Fibroblast of skin of right biceps (primary cell): ENCODE data around the gene S100A14.
"Not testable (repeated sequence)": the region's sequence is repeated elsewhere in the genome, so short reads cannot be mapped to it uniquely, and the experiment has no call there.

Experiments
- DNase-seq: peaks from one replicate; pipeline ENCODE4 v3.0.0-alpha.2; 2013

S100A14 gene

GRCh38 chr1:153616144-153616916 lies at the start of gene S100A14:
TSS of gene S100A14 (minus strand) at chr1:153616325. CDS start at chr1:153615858, 467 bp downstream.
- no peak for DNase-seq

- DNase-seq, result peak; percentile 42
Observed at GRCh38 chr1:153663211-153663610, 47.1 kb upstream of the S100A14 start.

- no peak for DNase-seq
Observed at GRCh38 chr1:153662269-153662668, 46.1 kb upstream of the S100A14 start.

- peak; percentile 38 for DNase-seq
Observed at GRCh38 chr1:153661111-153661708, 45.1 kb upstream of the S100A14 start.

- no peak for DNase-seq
Observed at GRCh38 chr1:153659656-153660055, 43.5 kb upstream of the S100A14 start.

- no peak for DNase-seq
Observed at GRCh38 chr1:153659175-153659534, 43.0 kb upstream of the S100A14 start.

- DNase-seq, result peak; percentile 89
Observed at GRCh38 chr1:153658400-153659174, 42.5 kb upstream of the S100A14 start, which contains the start of gene SNAPIN. TSS of gene SNAPIN (plus strand) at chr1:153658703. CDS start at chr1:153658744, 41 bp downstream.

GRCh38 chr1:153655333-153655732 lies 39.2 kb upstream of the S100A14 start:
- DNase-seq, result no peak

- peak; percentile 57 for DNase-seq
Observed at GRCh38 chr1:153652805-153653500, 36.8 kb upstream of the S100A14 start.

- no peak for DNase-seq
Observed at GRCh38 chr1:153651771-153652170, 35.6 kb upstream of the S100A14 start.

- DNase-seq, result no peak
Observed at GRCh38 chr1:153649863-153650235, 33.7 kb upstream of the S100A14 start.

GRCh38 chr1:153649137-153649862 lies 33.2 kb upstream of the S100A14 start:
- no peak for DNase-seq

GRCh38 chr1:153648000-153648643 lies 32.0 kb upstream of the S100A14 start:
- no peak for DNase-seq

- DNase-seq, result no peak
Observed at GRCh38 chr1:153647346-153647714, 31.2 kb upstream of the S100A14 start.

- no peak for DNase-seq
Observed at GRCh38 chr1:153646672-153647345, 30.7 kb upstream of the S100A14 start.

- no peak for DNase-seq
Observed at GRCh38 chr1:153643816-153644215, 27.7 kb upstream of the S100A14 start.

- DNase-seq, result no peak
Observed at GRCh38 chr1:153643100-153643499, 27.0 kb upstream of the S100A14 start.

- no peak for DNase-seq
Observed at GRCh38 chr1:153642161-153642560, 26.0 kb upstream of the S100A14 start.

- DNase-seq, result no peak
Observed at GRCh38 chr1:153640861-153641260, 24.7 kb upstream of the S100A14 start.

GRCh38 chr1:153640213-153640612 lies 24.1 kb upstream of the S100A14 start:
- not testable (repeated sequence) for DNase-seq

- DNase-seq, result no peak
Observed at GRCh38 chr1:153639280-153639679, 23.2 kb upstream of the S100A14 start.
